Calu3 (cell line): ENCODE results near the gene ZNF496. TPM values are rescaled to one million over a fixed set of nuclear protein-coding genes. Genes with fewer than 3 reads are reported as not detected.

Experiments
- BruUV-seq: library from RNA; stranded (reverse); fragments of 400-500 nt; replicated peaks from 2 replicates; lab custom pipeline; 2021; lab: Mats Ljungman, UMichigan
- CTCF ChIA-PET: fragments of 300-600 bp; sonication (Branson Sonifier 250); formaldehyde crosslinking; loops from one replicate; lab custom pipeline; 2022; ENCODE audit warnings: antibody characterized with exemption; lab: Charles Lee
- DNase-seq: peaks from one replicate; pipeline ENCODE4 v3.0.0; 2022
- H3K27ac Mint-ChIP-seq: one replicate; pipeline ENCODE4 v1.8.0; 2022; ENCODE audit warnings: mixed read lengths; ENCODE audit not compliant: unreplicated experiment
- H3K27me3 Mint-ChIP-seq: one replicate; pipeline ENCODE4 v1.8.0; 2022; ENCODE audit warnings: mixed read lengths; ENCODE audit not compliant: unreplicated experiment
- H3K36me3 Mint-ChIP-seq: one replicate; pipeline ENCODE4 v1.8.0; 2022; ENCODE audit warnings: mild to moderate bottlenecking, moderate library complexity, mixed read lengths; ENCODE audit not compliant: insufficient read depth, unreplicated experiment
- H3K4me1 Mint-ChIP-seq: one replicate; pipeline ENCODE4 v1.8.0; 2022; ENCODE audit warnings: mild to moderate bottlenecking, low read depth, mixed read lengths; ENCODE audit not compliant: unreplicated experiment
- H3K4me3 Mint-ChIP-seq: one replicate; pipeline ENCODE4 v1.8.0; 2022; ENCODE audit warnings: mild to moderate bottlenecking, low read depth, moderate library complexity, mixed read lengths; ENCODE audit not compliant: unreplicated experiment
- H3K9me3 Mint-ChIP-seq: one replicate; pipeline ENCODE4 v1.8.0; 2022; ENCODE audit warnings: low read depth, mixed read lengths; ENCODE audit not compliant: unreplicated experiment
- CTCF ChIP-seq: fragments of 200-600 bp; IDR thresholded peaks from one replicate; pipeline ENCODE4 v1.8.0; 2022; ENCODE audit warnings: antibody characterized with exemption; ENCODE audit not compliant: unreplicated experiment
- intact Hi-C: fragments of 100-400 bp; cut with micrococcal nuclease; formaldehyde crosslinking; loops from one replicate; pipeline ENCODE4 v1.10.0; 2022; ENCODE audit not compliant: unreplicated experiment
- total RNA-seq: library from RNA; stranded (reverse); gene quantifications from 2 replicates; pipeline ENCODE4 v1.2.3, GENCODE V29; 2022

The ZNF496 gene
- total RNA-seq, 1 experiment from 2014 or later = 36.9 TPM

- Mint-ChIP-seq H3K9me3 (peaks cover 7% of the 10 kb centered on the region), H3K36me3 (no peaks in the 10 kb centered on the region), H3K4me1 (no peaks in the 10 kb centered on the region), H3K4me3 (no peak overlapping the region), H3K27me3 (no peaks in the 10 kb centered on the region), H3K27ac (no peak overlapping the region)
- BruUV-seq = no TSS peak
- intact Hi-C loops = no loop called here
- DNase-seq = no peak
- no peak for TF ChIP-seq CTCF
- CTCF ChIA-PET = interaction anchor here (0.7 kb wide), 1 partner anchor 1167 kb away, joined by 3 read pairs; no protein-coding TSS in a partner anchor
Observed at GRCh38 chr1:247360116-247360898, 28.6 kb upstream of the ZNF496 start.

DNA sequence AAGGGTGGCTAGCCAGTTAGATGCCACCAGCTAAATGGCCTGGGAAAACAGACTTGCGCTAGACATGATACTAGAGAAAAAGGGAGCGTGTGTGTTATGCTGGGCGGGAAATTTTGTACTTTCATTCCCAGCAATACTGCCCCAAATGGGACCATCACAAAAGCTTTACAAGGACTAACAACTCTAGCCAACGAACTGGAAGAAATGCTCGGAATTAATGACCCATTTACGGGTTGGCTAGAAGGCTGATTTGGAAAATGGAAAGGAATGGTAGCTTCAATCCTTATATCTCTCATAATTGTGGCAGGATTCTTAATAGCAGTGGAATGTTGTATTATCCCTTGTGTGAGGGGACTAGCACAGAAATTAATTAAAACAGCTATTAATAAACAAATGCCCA is 27.9 kb upstream of the ZNF496 start:
- Mint-ChIP-seq H3K4me1 (no peaks in the 10 kb centered on the region), H3K27ac (no peak overlapping the region)
- CTCF ChIA-PET = interaction anchor here (0.7 kb wide), 1 partner anchor 1166 kb away, joined by 3 read pairs; no protein-coding TSS in a partner anchor

DNA sequence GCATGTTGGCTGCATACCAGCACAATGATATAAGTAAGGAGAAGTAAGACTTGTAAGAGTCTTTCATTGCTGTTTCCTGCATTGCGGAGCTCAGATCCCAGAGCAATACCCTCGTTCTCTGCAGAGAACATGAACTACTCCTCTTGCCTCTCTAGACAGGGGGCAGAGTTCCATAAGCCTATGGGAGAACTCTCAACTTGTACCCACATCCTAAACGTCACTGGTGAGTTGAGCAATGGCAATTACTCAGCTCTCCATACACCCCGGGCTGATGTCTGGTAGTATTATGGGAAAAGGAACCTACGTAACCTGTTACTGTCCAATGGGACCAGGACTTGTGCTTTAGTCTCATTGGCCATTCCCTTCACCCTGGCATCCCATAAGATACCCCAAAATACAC is 27.3 kb upstream of the ZNF496 start:
- no peak for TF ChIP-seq CTCF
- no peak for DNase-seq
- Mint-ChIP-seq H3K27me3 (no peaks in the 10 kb centered on the region), H3K36me3 (no peaks in the 10 kb centered on the region), H3K4me1 (no peaks in the 10 kb centered on the region), H3K9me3 (peaks cover 4% of the 10 kb centered on the region), H3K4me3 (no peak overlapping the region), H3K27ac (no peak overlapping the region)
- intact Hi-C loops = no loop called here
- CTCF ChIA-PET = no interaction called here
- no TSS peak for BruUV-seq

More for the DNA sequence above, 27.9 kb upstream of the ZNF496 start:
- Mint-ChIP-seq H3K36me3 (no peaks in the 10 kb centered on the region), H3K9me3 (peaks cover 4% of the 10 kb centered on the region), H3K4me3 (no peak overlapping the region), H3K27me3 (no peaks in the 10 kb centered on the region)
- DNase-seq = no peak
- no peak for TF ChIP-seq CTCF
- intact Hi-C loops = no loop called here
- no TSS peak for BruUV-seq

DNA sequence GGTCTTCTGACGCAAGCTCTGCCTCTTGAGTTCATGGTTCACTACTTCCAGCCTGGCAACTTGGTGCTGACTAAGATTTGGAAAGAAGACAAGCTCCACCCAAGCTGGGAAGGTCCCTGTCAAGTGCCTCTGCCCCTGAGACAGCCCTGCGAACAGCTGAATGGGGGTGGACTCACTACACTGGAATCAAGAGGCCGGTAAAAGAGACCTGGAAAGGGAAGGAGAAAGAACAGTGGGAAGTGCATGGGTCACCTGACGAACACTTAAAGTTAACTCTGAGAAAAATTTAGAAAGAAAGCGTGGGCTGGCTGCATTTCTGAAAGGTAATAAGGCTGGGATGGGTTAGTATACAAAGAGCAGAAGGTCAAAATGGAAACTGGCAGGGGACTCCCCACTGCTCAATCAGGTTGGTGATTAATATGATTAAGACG is 26.1 kb upstream of the ZNF496 start:
- peaks cover 5% of the 10 kb centered on the region for H3K36me3 Mint-ChIP-seq
- no peak overlapping the region for H3K4me3 Mint-ChIP-seq
- BruUV-seq = no TSS peak
- no peak overlapping the region for H3K27ac Mint-ChIP-seq
- no peak for DNase-seq
- H3K27me3 Mint-ChIP-seq = no peaks in the 10 kb centered on the region
- TF ChIP-seq CTCF = no peak
- CTCF ChIA-PET = no interaction called here
- no peaks in the 10 kb centered on the region for H3K4me1 Mint-ChIP-seq
- intact Hi-C loops = no loop called here
- H3K9me3 Mint-ChIP-seq = peaks cover 4% of the 10 kb centered on the region
